Liver (tissue), 9 donors: ENCODE results near the gene CLPSL2. TPM values are rescaled to one million over a fixed set of nuclear protein-coding genes. Genes with fewer than 3 reads are reported as not detected.

ENCODE experiments used
- DNase-seq: peaks from one replicate; pipeline ENCODE4 v3.0.0-alpha.2; 2017; ENCODE audit warnings: low spot score
- H3K27ac ChIP-seq, 2 donors: one replicate each; pipeline ENCODE4 v1.7.0; 2013; ENCODE audit warnings: inconsistent platforms in 2 of 2, low read length in 2 of 2, control low read depth in 1 of 2, low read depth in 1 of 2, mild to moderate bottlenecking in 1 of 2
- H3K27me3 ChIP-seq, 4 donors: one replicate each; pipeline versions ENCODE4 v1.6.1 to v1.7.0; 2013; ENCODE audit warnings: low read length in 3 of 4, inconsistent platforms in 1 of 4, mild to moderate bottlenecking in 1 of 4, moderate library complexity in 1 of 4; ENCODE audit not compliant: control insufficient read depth in 4 of 4, insufficient read depth in 4 of 4
- H3K36me3 ChIP-seq, 4 donors: one replicate each; pipeline versions ENCODE4 v1.6.1 to v1.7.0; 2013; ENCODE audit warnings: low read length in 3 of 4, mild to moderate bottlenecking in 3 of 4, low read depth in 1 of 4, moderate library complexity in 1 of 4; ENCODE audit not compliant: control insufficient read depth in 4 of 4, insufficient read depth in 3 of 4
- H3K4me1 ChIP-seq, 4 donors: one replicate each; pipeline versions ENCODE4 v1.6.1 to v1.7.0; 2013; ENCODE audit warnings: low read length in 3 of 4, mild to moderate bottlenecking in 3 of 4, moderate library complexity in 1 of 4; ENCODE audit not compliant: control insufficient read depth in 4 of 4, insufficient read depth in 4 of 4
- H3K4me3 ChIP-seq, 3 donors: one replicate each; pipeline versions ENCODE4 v1.6.1 to v1.7.0; 2013; ENCODE audit warnings: low read length in 3 of 3, control low read depth in 1 of 3, low read depth in 1 of 3, mild to moderate bottlenecking in 1 of 3
- H3K9ac ChIP-seq, 2 donors: one replicate each; pipeline ENCODE4 v1.7.0; 2013; ENCODE audit warnings: low read length in 2 of 2, mild to moderate bottlenecking in 2 of 2, moderate library complexity in 2 of 2, control low read depth in 1 of 2, low read depth in 1 of 2
- H3K9me3 ChIP-seq, 4 donors: one replicate each; pipeline versions ENCODE4 v1.6.1 to v1.7.0; 2013; ENCODE audit warnings: low read length in 3 of 4; ENCODE audit not compliant: control insufficient read depth in 4 of 4
- ATF3 ChIP-seq: IDR thresholded peaks from 2 replicates; pipeline ENCODE4 v1.6.1; 2016; ENCODE audit warnings: antibody characterized with exemption
- EGR1 ChIP-seq, 2 donors: IDR thresholded peaks; 2 replicates each; pipeline ENCODE4 v1.6.1; 2016 to 2018; ENCODE audit warnings: antibody characterized with exemption in 2 of 2, low read depth in 2 of 2
- FOXA1 ChIP-seq: IDR thresholded peaks from 2 replicates; pipeline ENCODE4 v1.6.1; 2016; ENCODE audit warnings: antibody characterized with exemption
- FOXA2 ChIP-seq: IDR thresholded peaks from 2 replicates; pipeline ENCODE4 v1.6.1; 2016; ENCODE audit warnings: antibody characterized with exemption
- GABPA ChIP-seq, 2 donors: IDR thresholded peaks in 1 of 2; conservative IDR thresholded peaks in 1 of 2; 2 replicates each; pipeline ENCODE4 v1.6.1; 2016; ENCODE audit warnings: antibody characterized with exemption in 2 of 2, mild to moderate bottlenecking in 1 of 2, moderate library complexity in 1 of 2
- HNF4A ChIP-seq, 2 donors: conservative IDR thresholded peaks; 2 replicates each; pipeline ENCODE4 v1.6.1; 2016; ENCODE audit warnings: antibody characterized with exemption in 2 of 2, mild to moderate bottlenecking in 2 of 2
- HNF4G ChIP-seq: IDR thresholded peaks from 2 replicates; pipeline ENCODE4 v1.6.1; 2016; ENCODE audit warnings: antibody characterized with exemption
- NR2F2 ChIP-seq: IDR thresholded peaks from 2 replicates; pipeline ENCODE4 v1.6.1; 2016; ENCODE audit warnings: antibody characterized with exemption
- RAD21 ChIP-seq, 2 donors: IDR thresholded peaks; 2 replicates each; pipeline ENCODE4 v1.6.1; 2016; ENCODE audit warnings: antibody characterized with exemption in 2 of 2, mild to moderate bottlenecking in 2 of 2
- RXRA ChIP-seq, 2 donors: IDR thresholded peaks; 2 replicates each; pipeline ENCODE4 v1.6.1; 2017 to 2018; ENCODE audit warnings: antibody characterized with exemption in 2 of 2, mild to moderate bottlenecking in 1 of 2
- SP1 ChIP-seq: IDR thresholded peaks from 2 replicates; pipeline ENCODE4 v1.6.1; 2018; ENCODE audit warnings: antibody characterized with exemption, mild to moderate bottlenecking
- YY1 ChIP-seq: IDR thresholded peaks from 2 replicates; pipeline ENCODE4 v1.6.1; 2016; ENCODE audit warnings: antibody characterized with exemption, mild to moderate bottlenecking
- ZBTB33 ChIP-seq: IDR thresholded peaks from 2 replicates; pipeline ENCODE4 v1.6.1; 2016; ENCODE audit warnings: antibody characterized with exemption
- WGBS: extraction: QIAGEN DNeasy Blood & Tissue Kit; methylation state at CpG from one replicate; pipeline ENCODE4 v1.1.7; 2013; 5-methylcytosine and 5-hydroxymethylcytosine counted together
- polyA plus RNA-seq, 2 donors: library from polyadenylated mRNA; stranded (reverse) in 1 of 2; unstranded in 1 of 2; fragments of 200-250 nt in 1 of 2; fragments of >200 nt in 1 of 2; fragmentation: Nextera tagmentation in 1 of 2; extraction: Ambion mirVana in 1 of 2; gene quantifications; one replicate each; pipeline versions ENCODE4 v1.2.1 to v1.2.3, GENCODE V29; 2013 to 2015
- total RNA-seq, 2 donors: library from RNA; depleted of rRNA; stranded (reverse); fragments of >200 nt; gene quantifications; one replicate each; pipeline ENCODE4 v1.2.3, GENCODE V29; 2014
- TF ChIP-seq, protein P1 (sequence below): IDR thresholded peaks from 2 replicates; pipeline ENCODE4 v1.6.1; 2016; ENCODE audit warnings: antibody characterized with exemption, mild to moderate bottlenecking
- TF ChIP-seq, protein P2 (sequence below): fragments of 150-350 bp; IDR thresholded peaks from 2 replicates; pipeline ENCODE4 v1.5.1; 2017; ENCODE audit warnings: improper control_type of control experiment, low read depth, low read length; ENCODE audit not compliant: missing input control
- donor health status: healthy.
- donor health status: healthy.
- donor health status: healthy.
- donor health status: healthy.
- donor health status: healthy.

The CLPSL2 gene
- total and polyA plus RNA-seq, 4 donors: not detected

GRCh38 chr6:35736982-35737412 is 39.4 kb upstream of the CLPSL2 start, which contains the start of gene ARMC12:
ARMC12 (plus strand) TSS chr6:35737032; CDS start chr6:35737109, 77 bp downstream.
- TF ChIP-seq GABPA (IDR thresholded peaks at IDR 0.05 in 1 of 2, conservative IDR thresholded peaks at IDR 0.05 in 1 of 2) (no peak), EGR1 (IDR thresholded peaks at IDR 0.05; ENCODE audit: low read depth in 2 of 2) (no peak), YY1 (no peak)
- TF ChIP-seq, protein P1, sequence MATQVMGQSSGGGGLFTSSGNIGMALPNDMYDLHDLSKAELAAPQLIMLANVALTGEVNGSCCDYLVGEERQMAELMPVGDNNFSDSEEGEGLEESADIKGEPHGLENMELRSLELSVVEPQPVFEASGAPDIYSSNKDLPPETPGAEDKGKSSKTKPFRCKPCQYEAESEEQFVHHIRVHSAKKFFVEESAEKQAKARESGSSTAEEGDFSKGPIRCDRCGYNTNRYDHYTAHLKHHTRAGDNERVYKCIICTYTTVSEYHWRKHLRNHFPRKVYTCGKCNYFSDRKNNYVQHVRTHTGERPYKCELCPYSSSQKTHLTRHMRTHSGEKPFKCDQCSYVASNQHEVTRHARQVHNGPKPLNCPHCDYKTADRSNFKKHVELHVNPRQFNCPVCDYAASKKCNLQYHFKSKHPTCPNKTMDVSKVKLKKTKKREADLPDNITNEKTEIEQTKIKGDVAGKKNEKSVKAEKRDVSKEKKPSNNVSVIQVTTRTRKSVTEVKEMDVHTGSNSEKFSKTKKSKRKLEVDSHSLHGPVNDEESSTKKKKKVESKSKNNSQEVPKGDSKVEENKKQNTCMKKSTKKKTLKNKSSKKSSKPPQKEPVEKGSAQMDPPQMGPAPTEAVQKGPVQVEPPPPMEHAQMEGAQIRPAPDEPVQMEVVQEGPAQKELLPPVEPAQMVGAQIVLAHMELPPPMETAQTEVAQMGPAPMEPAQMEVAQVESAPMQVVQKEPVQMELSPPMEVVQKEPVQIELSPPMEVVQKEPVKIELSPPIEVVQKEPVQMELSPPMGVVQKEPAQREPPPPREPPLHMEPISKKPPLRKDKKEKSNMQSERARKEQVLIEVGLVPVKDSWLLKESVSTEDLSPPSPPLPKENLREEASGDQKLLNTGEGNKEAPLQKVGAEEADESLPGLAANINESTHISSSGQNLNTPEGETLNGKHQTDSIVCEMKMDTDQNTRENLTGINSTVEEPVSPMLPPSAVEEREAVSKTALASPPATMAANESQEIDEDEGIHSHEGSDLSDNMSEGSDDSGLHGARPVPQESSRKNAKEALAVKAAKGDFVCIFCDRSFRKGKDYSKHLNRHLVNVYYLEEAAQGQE: no peak
- Histone ChIP-seq H3K4me3 (no peak within 1 kb of the TSS), H3K27ac (no peak within 1 kb of the TSS), H3K9me3 (no peaks in the 10 kb centered on the region), H3K9ac (no peak within 1 kb of the TSS), H3K4me1 (peaks cover 12 to 30% (median 26%) of the 10 kb centered on the region in 4 donors), H3K27me3 (no peaks in the 10 kb centered on the region), H3K36me3 (no peaks in the 10 kb centered on the region)
- 93% methylated on average over 10 of the region's 10 CpGs for WGBS
- DNase-seq: no peak

DNA sequence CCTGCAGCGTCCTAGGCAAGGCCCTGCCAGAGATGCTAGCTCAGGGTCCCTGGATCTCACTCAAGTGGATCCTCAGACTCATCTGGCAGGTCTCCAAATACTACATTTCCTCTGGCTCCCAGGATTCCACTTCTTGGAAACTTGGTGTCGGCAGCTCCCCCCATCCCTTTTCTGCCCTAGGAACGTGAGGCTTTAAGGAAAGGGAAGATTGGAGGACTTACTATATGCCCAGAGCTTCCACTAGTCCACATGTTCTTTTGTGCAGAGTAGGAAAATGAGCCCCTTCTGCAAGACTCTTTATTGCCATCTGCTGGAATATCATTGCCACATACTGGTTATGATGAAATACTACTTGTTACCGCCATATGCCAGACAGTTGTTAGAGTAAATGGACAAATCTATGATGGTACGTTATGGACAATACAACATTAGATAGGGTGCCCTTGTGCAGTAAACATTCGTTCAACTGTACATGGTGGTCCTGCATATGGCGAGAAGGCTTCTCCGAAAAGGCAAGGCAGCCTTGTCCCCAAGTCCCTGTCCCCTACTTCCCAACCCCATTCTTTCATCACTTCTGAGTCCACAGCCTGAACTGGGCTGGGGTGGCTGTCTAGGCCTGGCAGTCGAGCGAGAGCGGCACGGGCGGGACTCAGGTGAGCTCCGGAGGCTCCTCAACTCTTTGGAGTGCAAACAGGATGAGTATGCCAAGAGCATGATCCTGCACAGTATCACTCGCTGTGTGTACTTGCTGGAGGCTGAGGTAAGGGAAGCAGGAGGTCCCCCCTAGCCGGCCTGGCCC is 38.8 kb upstream of the CLPSL2 start:
- 52% methylated on average over 16 of the region's 16 CpGs for WGBS
- Histone ChIP-seq H3K27ac (no peak overlapping the region), H3K9me3 (no peaks in the 10 kb centered on the region), H3K4me3 (no peak overlapping the region), H3K36me3 (no peaks in the 10 kb centered on the region), H3K4me1 (peaks cover 10 to 24% (median 22%) of the 10 kb centered on the region in 4 donors), H3K27me3 (no peaks in the 10 kb centered on the region), H3K9ac (no peak overlapping the region)
- DNase-seq: no peak
- peak; percentile 100 for TF ChIP-seq RAD21 (IDR thresholded peaks at IDR 0.05)
- no peak for TF ChIP-seq GABPA (IDR thresholded peaks at IDR 0.05 in 1 of 2, conservative IDR thresholded peaks at IDR 0.05 in 1 of 2)
- TF ChIP-seq FOXA2: no peak
- TF ChIP-seq FOXA1: peak; percentile 20
- TF ChIP-seq NR2F2: no peak
- no peak for TF ChIP-seq HNF4G
- TF ChIP-seq, protein P1: no peak
- no peak for TF ChIP-seq HNF4A (conservative IDR thresholded peaks at IDR 0.05)
- TF ChIP-seq, protein P2, sequence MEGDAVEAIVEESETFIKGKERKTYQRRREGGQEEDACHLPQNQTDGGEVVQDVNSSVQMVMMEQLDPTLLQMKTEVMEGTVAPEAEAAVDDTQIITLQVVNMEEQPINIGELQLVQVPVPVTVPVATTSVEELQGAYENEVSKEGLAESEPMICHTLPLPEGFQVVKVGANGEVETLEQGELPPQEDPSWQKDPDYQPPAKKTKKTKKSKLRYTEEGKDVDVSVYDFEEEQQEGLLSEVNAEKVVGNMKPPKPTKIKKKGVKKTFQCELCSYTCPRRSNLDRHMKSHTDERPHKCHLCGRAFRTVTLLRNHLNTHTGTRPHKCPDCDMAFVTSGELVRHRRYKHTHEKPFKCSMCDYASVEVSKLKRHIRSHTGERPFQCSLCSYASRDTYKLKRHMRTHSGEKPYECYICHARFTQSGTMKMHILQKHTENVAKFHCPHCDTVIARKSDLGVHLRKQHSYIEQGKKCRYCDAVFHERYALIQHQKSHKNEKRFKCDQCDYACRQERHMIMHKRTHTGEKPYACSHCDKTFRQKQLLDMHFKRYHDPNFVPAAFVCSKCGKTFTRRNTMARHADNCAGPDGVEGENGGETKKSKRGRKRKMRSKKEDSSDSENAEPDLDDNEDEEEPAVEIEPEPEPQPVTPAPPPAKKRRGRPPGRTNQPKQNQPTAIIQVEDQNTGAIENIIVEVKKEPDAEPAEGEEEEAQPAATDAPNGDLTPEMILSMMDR: peak; percentile 97
- no peak for TF ChIP-seq SP1
- peak; percentile 39 for TF ChIP-seq YY1
- peak; percentile 90 for TF ChIP-seq ATF3
- no peak for TF ChIP-seq ZBTB33
- TF ChIP-seq RXRA (IDR thresholded peaks at IDR 0.05): peak in 1 of 2 donors; percentile 16
